Kidney (tissue), 14 donors: Measurements from ENCODE around the gene CXCL6. TPM values are rescaled to one million over a fixed set of nuclear protein-coding genes. Genes with fewer than 3 reads are reported as not detected.

Experiments used
- DNase-seq, 5 donors: peaks; one replicate each; pipeline ENCODE4 v3.0.0-alpha.2; 2013 to 2020
- FAIRE-seq: peaks from 2 replicates; lab custom pipeline; 2012; peaks lifted over from hg19 to GRCh38; lab: Jason Lieb, UNC
- H3K27ac ChIP-seq, 2 donors: one replicate each; pipeline ENCODE4 v1.7.0; 2013; ENCODE audit warnings: low read depth in 2 of 2, low read length in 2 of 2, inconsistent platforms in 1 of 2
- H3K27me3 ChIP-seq: one replicate; pipeline ENCODE4 v1.7.1; 2013; ENCODE audit warnings: low read length, inconsistent platforms; ENCODE audit not compliant: control insufficient read depth, insufficient read depth
- H3K36me3 ChIP-seq, 3 donors: one replicate each; pipeline versions ENCODE4 v1.7.0 to v1.7.1; 2013; ENCODE audit warnings: low read length in 3 of 3, control low read depth in 1 of 3, inconsistent platforms in 1 of 3; ENCODE audit not compliant: insufficient read depth in 3 of 3, control insufficient read depth in 2 of 3
- H3K4me1 ChIP-seq, 3 donors: one replicate each; pipeline versions ENCODE4 v1.7.0 to v1.7.1; 2013; ENCODE audit warnings: low read length in 3 of 3, inconsistent platforms in 1 of 3, low read depth in 1 of 3; ENCODE audit not compliant: control insufficient read depth in 2 of 3, insufficient read depth in 2 of 3
- H3K4me3 ChIP-seq, 3 donors: one replicate each; pipeline versions ENCODE4 v1.7.0 to v1.8.1; 2013; ENCODE audit warnings: low read length in 3 of 3, control low read depth in 1 of 3, inconsistent platforms in 1 of 3
- H3K9ac ChIP-seq, 3 donors: one replicate each; pipeline versions ENCODE4 v1.7.0 to v1.7.1; 2013; ENCODE audit warnings: low read length in 3 of 3, control low read depth in 1 of 3, inconsistent platforms in 1 of 3
- H3K9me3 ChIP-seq, 3 donors: one replicate each; pipeline versions ENCODE4 v1.7.0 to v1.7.1; 2013; ENCODE audit warnings: low read length in 3 of 3, control low read depth in 1 of 3, inconsistent platforms in 1 of 3; ENCODE audit not compliant: control insufficient read depth in 2 of 3, insufficient read depth in 1 of 3
- intact Hi-C: fragments of 100-400 bp; cut with DNase I; formaldehyde crosslinking; loops from one replicate; pipeline ENCODE4 v1.11.1; 2022
- polyA plus RNA-seq: library from polyadenylated mRNA; stranded (reverse); fragments of 350-450 nt; fragmentation: Illumina TruSeq; extraction: RNeasy Lipid Tissue Mini Kit (QIAGEN cat#74804); gene quantifications from one replicate; pipeline ENCODE4 v1.2.3, GENCODE V29; 2014; ENCODE audit warnings: low read depth, low replicate concordance; ENCODE audit not compliant: insufficient read depth
- total RNA-seq: library from RNA; stranded (reverse); fragmentation: NEBNext Ultra II Directional; extraction: Animal tissue kit (Norgen Biotek cat#: 25700); gene quantifications from one replicate; pipeline ENCODE4 v1.2.1, GENCODE V29; 2021
- TF ChIP-seq, protein P1 (sequence below): IDR thresholded peaks from 3 replicates; pipeline ENCODE4 v1.5.1; 2012; ENCODE audit warnings: mild to moderate bottlenecking, moderate library complexity, borderline replicate concordance; ENCODE audit not compliant: insufficient read depth; ENCODE audit errors: extremely low read depth
- donor health status: control.
- donor health status: control.
- donor health status: control.
- donor health status: control.
- donor health status: control.
- donor health status: DM: yes; HTN: yes; CAD: no.
- donor health status: Normal renal cell carcinoma (clear cell type).

Gene CXCL6
- total and polyA plus RNA-seq, 2 donors from 2014 or later = 1.1 to 8.2 TPM

DNA sequence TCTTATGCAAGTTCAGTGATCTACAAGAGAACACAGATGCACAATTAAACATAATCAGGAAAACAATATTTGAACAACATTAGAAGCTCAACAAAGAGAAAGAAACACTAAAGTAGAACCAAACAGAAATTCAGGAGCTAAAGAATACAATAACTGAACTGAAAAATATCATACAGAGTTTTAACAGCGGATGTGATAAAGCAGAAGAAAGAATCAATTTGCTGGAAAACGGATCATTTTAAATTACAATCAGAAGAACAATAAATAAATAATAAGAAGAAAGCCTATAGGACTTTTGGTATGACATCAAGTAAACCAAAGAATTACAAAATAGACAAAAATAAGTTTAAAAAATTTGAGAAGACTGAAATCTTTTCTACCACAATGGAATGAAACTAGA lies 36.3 kb upstream of the CXCL6 start:
- Histone ChIP-seq H3K4me1 (no peaks in the 10 kb centered on the region), H3K27me3 (no peaks in the 10 kb centered on the region), H3K27ac (no peak overlapping the region), H3K9ac (no peak overlapping the region), H3K9me3 (peaks cover 0 to 2% (median 0%) of the 10 kb centered on the region in 3 donors), H3K4me3 (no peak overlapping the region), H3K36me3 (no peaks in the 10 kb centered on the region)
- DNase-seq = no peak
- TF ChIP-seq, protein P1, sequence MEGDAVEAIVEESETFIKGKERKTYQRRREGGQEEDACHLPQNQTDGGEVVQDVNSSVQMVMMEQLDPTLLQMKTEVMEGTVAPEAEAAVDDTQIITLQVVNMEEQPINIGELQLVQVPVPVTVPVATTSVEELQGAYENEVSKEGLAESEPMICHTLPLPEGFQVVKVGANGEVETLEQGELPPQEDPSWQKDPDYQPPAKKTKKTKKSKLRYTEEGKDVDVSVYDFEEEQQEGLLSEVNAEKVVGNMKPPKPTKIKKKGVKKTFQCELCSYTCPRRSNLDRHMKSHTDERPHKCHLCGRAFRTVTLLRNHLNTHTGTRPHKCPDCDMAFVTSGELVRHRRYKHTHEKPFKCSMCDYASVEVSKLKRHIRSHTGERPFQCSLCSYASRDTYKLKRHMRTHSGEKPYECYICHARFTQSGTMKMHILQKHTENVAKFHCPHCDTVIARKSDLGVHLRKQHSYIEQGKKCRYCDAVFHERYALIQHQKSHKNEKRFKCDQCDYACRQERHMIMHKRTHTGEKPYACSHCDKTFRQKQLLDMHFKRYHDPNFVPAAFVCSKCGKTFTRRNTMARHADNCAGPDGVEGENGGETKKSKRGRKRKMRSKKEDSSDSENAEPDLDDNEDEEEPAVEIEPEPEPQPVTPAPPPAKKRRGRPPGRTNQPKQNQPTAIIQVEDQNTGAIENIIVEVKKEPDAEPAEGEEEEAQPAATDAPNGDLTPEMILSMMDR = no peak
- no peak for FAIRE-seq
- intact Hi-C loops = no loop called here

DNA sequence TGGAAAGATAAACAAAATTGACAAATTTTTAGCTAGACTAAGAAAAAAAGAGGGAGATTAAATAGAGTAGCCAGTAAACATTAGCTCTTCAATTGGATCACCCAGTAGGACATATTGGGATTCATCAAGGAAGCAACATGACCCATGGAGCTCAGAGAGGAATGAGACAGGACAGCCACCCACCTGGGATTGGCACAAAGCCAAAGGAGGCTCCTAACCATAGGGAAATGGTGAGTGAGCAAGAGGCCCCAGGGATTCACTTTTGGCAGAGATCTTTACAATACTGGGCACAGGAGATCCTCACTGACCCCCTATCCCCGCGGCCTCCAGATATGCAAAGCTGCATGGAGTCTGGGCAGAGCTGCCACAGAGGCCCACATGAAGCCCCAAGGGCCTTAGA lies 34.8 kb upstream of the CXCL6 start:
- intact Hi-C loops = no loop called here
- Histone ChIP-seq H3K4me3 (no peak overlapping the region), H3K9me3 (peaks cover 0 to 4% (median 0%) of the 10 kb centered on the region in 3 donors), H3K9ac (no peak overlapping the region), H3K36me3 (no peaks in the 10 kb centered on the region), H3K4me1 (no peaks in the 10 kb centered on the region), H3K27me3 (no peaks in the 10 kb centered on the region), H3K27ac (no peak overlapping the region)
- TF ChIP-seq, protein P1 = no peak
- FAIRE-seq (no peak), DNase-seq (no peak)

DNA sequence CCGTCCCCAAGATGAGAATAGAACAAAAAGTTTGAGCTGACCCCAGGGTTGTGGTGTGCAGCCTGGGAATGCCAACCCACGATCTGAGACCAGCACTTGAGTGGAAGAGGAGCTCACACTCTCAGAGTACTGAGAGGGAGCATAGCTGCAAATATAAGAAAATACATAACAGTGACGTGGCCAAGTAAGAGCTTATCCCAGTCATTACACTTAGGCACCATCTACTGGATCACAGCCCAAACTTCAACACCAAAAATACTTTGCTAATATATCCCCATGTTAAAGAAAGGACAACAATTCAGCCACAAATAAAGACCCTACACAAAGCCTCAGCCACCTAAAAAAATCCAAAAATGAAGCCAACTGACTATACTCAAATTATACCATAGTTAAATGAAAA lies 33.3 kb upstream of the CXCL6 start:
- H3K9ac ChIP-seq = no peak overlapping the region
- no peak for DNase-seq
- no peaks in the 10 kb centered on the region for H3K36me3 ChIP-seq
- intact Hi-C loops = no loop called here
- peaks cover 0 to 4% (median 0%) of the 10 kb centered on the region in 3 donors for H3K9me3 ChIP-seq
- TF ChIP-seq, protein P1 = no peak
- no peak overlapping the region for H3K4me3 ChIP-seq
- H3K27ac ChIP-seq = no peak overlapping the region
- no peak for FAIRE-seq
- H3K4me1 ChIP-seq = no peaks in the 10 kb centered on the region
- no peaks in the 10 kb centered on the region for H3K27me3 ChIP-seq

DNA sequence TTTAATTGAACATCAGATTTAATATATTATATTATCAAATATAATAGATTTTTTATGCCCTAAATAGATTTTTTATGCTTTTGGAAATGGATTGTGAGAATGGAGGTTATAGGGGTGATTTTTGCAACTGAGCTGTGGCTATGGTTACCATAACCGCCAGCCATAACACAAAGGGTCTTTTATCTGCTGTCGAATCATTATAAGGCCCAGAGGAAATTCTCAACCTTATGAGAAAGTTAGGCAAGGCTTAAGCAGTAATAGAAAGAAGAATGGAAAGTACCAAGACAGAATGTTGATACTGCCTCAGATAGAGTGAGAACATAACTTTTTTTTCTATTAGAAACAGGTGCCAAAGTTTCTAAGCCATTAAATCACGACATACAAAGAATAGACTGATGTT lies 26.3 kb upstream of the CXCL6 start:
- Histone ChIP-seq H3K9ac (no peak overlapping the region), H3K4me3 (no peak overlapping the region), H3K27me3 (no peaks in the 10 kb centered on the region), H3K27ac (no peak overlapping the region), H3K4me1 (no peaks in the 10 kb centered on the region), H3K9me3 (peaks cover 0 to 2% (median 0%) of the 10 kb centered on the region in 3 donors), H3K36me3 (no peaks in the 10 kb centered on the region)
- no peak for FAIRE-seq
- TF ChIP-seq, protein P1 = no peak
- intact Hi-C loops = no loop called here
- no peak for DNase-seq
